Measurements from ENCODE around the gene TCF7L2.

The TCF7L2 gene

GRCh38 chr10:112948196-112948595 is 1.9 kb upstream of the TCF7L2 start:
- no peak for DNase-seq

- DNase-seq: no peak
Observed at GRCh38 chr10:112949143-112949823, 764 bp upstream of the TCF7L2 start.

- DNase-seq: peak; percentile 66
Observed at GRCh38 chr10:112950714-112951358, 789 bp downstream of the TCF7L2 start.

- DNase-seq: peak; percentile 89
Observed at GRCh38 chr10:112951359-112952281, 1.6 kb downstream of the TCF7L2 start.

GRCh38 chr10:112952282-112953173 is 2.5 kb downstream of the TCF7L2 start:
- DNase-seq: no peak

GRCh38 chr10:112953174-112954159 is 3.4 kb downstream of the TCF7L2 start:
- peak; percentile 67 for DNase-seq

GRCh38 chr10:112954974-112955581 is 5.0 kb downstream of the TCF7L2 start:
- DNase-seq: no peak

- peak; percentile 74 for DNase-seq
Observed at GRCh38 chr10:112955582-112956421, 5.8 kb downstream of the TCF7L2 start.

GRCh38 chr10:112956631-112957350 is 6.7 kb downstream of the TCF7L2 start:
- no peak for DNase-seq

- DNase-seq: no peak
Observed at GRCh38 chr10:112957640-112958092, 7.6 kb downstream of the TCF7L2 start.

GRCh38 chr10:112958275-112958995 is 8.4 kb downstream of the TCF7L2 start:
- no peak for DNase-seq

- no peak for DNase-seq
Observed at GRCh38 chr10:112959207-112959838, 9.3 kb downstream of the TCF7L2 start.

GRCh38 chr10:112960151-112960681 is 10.2 kb downstream of the TCF7L2 start:
- DNase-seq: no peak

GRCh38 chr10:112961609-112962008 is 11.6 kb downstream of the TCF7L2 start:
- DNase-seq: no peak

GRCh38 chr10:112962343-112962742 is 12.3 kb downstream of the TCF7L2 start:
- DNase-seq: no peak

- no peak for DNase-seq
Observed at GRCh38 chr10:112963835-112964234, 13.8 kb downstream of the TCF7L2 start.

- no peak for DNase-seq
Observed at GRCh38 chr10:112964482-112964881, 14.4 kb downstream of the TCF7L2 start.

All from right hindlimb (tissue), 1 donor.